HG02610 (cell line): Measurements from ENCODE around the gene CIDEC.

ENCODE experiments used
- ATAC-seq: cut with Tn5 transposase; IDR thresholded peaks from one replicate; pipeline ENCODE4 v1.9.1; 2021; ENCODE audit warnings: mild to moderate bottlenecking, moderate library complexity; ENCODE audit not compliant: unreplicated experiment

The CIDEC gene

GRCh38 chr3:9817436-9817835 is 62.6 kb downstream of the CIDEC start:
- ATAC-seq = no peak
